ENCODE results near the gene DNAJC7.

The DNAJC7 gene

DNA sequence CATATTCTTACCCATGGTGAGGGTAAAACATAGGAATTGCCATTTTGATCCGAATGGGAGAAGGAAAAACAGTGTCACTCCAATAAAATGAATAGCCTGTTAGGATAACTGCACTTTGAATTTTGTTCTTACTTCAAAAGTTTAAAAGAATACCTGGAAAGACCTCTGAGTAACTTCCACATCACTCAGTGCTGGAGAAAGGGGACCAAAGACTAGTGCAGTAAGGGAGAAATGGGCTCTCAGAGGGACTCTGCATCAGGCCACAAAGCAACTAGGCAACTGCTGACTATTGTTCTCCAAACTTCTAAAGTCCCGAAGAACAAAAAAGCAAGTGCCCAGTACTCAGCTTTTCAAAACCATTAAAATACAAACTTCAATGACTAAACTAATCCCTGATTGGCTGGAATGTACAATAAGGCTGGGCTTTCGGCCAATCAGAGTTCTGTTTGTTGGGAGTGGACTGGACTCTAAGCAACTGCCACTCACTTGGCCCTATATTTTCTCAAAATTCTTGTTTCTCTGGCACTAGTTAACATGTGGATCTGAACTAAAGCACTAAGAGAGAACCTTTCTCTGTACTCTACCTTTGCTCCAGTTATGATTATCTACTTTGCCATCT is 6.2 kb downstream of the DNAJC7 start:
- DNase-seq, result no peak

DNA sequence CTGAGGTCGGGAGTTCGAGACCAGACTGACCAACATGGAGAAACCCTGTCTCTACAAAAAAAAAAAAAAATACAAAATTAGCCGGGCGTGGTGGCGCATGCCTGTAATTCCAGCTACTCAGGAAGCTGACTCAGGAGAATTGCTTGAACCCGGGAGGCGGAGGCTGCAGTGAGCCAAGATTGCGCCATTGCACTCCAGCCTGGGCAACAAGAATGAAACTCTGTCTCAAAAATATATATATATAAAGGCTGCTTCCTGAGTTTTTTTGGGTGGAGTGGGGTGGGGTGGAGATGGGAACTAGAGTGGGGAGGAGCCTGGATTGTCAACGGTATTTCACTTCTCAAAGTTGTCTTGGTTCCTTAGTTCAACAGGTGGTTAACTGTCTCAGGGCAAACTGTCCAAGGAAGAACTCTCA is 7.0 kb downstream of the DNAJC7 start:
- DNase-seq, result peak; percentile 52

- no peak for DNase-seq
Measured at GRCh38 chr17:42009170-42009569, 8.1 kb downstream of the DNAJC7 start.

DNA sequence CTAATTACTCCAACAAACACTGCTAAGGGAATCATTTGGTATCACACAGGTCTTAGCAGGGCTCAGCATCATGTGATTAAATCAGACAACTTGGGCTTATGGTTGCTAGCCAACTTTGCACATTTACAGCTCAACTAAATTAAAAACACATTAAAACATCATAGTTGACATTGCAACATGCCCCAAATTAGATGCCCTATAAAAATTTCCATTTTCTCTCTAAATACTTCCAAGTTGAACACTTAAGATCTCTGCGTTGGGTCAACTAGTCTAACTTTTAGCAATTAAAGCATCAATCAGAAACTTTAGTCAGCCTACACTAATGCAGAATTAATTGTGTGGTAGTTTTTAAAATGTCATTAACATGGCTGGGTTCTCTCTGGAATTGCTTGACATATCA is 12.1 kb downstream of the DNAJC7 start:
- peak; percentile 29 for DNase-seq

GRCh38 chr17:42002792-42003301 is 14.4 kb downstream of the DNAJC7 start:
- peak; percentile 30 for DNase-seq

GRCh38 chr17:42002175-42002791 is 15.0 kb downstream of the DNAJC7 start:
- DNase-seq, result no peak

DNA sequence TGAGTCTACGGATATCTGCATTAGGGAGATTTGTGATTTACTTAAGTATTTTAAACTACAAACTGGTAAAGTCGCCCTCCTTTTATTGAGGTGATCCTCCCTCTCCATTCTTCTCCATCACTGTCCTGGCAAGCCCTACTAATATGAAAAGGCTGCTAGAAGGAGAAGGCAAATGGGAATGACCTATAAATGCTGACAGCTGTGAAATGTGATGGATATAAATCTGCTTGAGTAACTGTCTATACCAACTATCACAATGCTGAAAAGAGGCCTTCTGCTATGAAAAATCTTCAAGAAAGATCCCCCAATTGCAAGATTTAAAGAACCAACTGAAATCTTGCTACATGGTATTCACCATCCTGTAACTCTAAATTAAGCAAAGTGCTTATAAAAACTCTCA is 15.5 kb downstream of the DNAJC7 start:
- DNase-seq, result no peak

- DNase-seq, result no peak
Measured at GRCh38 chr17:42000413-42001133, 16.7 kb downstream of the DNAJC7 start.

DNA sequence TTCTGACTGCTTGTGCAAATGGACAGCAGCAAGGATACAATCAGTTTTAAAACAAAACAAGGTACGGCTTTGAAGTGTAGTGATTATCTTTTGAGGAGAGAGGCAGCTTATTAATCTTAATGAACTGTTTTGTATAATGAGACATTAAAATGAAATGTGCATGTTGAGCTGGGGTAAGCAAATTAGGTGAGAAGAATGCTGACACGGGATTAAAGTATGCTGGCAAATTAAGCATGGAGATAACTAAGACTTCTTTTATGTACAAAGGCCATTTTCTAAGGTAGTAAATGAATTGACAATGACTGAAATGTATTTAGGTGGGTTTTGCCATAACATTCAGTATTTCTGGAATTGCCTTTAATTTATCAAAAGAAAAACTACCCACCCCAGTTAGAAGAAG is 18.7 kb downstream of the DNAJC7 start:
- DNase-seq, result no peak

DNA sequence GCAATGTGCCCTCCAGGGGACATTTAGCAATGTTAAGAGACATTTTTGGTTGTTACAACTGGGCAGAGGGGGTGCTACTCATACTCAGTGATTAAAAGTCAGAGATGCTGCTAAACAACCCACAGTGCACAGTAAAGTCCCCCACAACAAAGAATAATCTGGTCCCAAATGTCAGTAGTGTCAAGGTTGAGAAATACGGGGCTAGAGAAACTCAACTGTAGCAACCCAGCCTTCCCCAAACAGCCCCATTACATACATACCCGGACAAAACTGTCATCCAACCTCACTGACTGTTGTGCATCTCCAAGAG is 20.4 kb downstream of the DNAJC7 start:
- DNase-seq, result no peak

GRCh38 chr17:41992576-41992975 is 24.7 kb downstream of the DNAJC7 start:
- no peak for DNase-seq

GRCh38 chr17:41989702-41990419 is 27.4 kb downstream of the DNAJC7 start:
- no peak for DNase-seq

DNA sequence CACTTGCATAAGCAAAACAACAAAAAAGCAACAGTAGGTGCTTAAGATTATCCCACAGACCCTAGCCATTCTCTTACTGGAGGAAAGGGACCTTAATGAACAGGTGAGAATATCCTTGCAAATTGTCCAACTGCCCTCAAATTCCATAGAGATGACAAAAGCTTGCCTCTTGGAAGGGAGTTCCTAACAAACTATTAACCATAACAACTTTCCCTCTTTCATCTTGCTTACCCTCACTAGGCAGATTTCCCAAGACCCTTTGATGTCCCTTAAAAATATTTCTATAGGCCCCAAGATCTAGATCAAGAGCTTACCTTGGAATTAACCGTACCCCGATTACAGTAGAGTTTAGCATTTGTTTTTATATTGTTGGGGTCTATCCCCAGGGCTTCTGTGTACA is 28.8 kb downstream of the DNAJC7 start:
- no peak for DNase-seq

DNA sequence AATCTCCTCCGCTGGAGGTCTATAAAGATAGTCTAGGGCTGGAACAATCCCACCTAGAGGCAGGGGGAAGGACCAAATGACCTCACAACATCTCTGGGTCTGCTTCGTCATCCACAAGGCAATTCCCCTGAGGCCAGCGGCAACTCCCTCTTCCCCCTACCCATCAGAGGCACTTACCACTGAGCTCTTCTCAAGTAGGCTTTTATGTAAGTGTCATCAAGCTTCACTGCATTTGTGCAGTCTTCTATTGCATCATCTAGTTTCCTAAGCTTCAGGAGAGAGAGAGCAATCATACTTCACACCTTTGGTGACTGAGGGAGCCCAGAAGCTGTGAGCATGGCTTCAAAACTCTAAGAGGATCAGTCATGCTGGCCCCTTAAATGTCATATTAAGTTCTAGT is 29.6 kb downstream of the DNAJC7 start:
- DNase-seq, result no peak

DNA sequence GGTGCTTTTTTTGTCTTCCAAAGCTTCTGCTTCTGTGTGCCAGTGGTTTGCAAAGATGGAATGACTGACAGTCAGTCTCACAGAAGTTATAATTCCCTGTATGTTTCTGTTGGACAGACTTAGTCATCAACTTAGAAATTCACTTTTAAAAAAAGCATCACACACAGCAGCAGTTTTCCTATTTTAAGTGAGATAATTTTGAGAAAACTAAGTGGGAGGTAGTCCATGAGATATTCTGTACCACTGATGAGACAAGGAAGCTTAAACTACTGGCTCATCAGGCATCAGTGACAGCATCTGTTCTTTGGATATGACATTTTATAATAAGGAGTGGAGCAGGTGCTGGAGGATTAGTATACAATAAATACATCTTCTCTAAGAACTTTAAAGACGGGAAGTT is 30.6 kb downstream of the DNAJC7 start:
- no peak for DNase-seq

DNA sequence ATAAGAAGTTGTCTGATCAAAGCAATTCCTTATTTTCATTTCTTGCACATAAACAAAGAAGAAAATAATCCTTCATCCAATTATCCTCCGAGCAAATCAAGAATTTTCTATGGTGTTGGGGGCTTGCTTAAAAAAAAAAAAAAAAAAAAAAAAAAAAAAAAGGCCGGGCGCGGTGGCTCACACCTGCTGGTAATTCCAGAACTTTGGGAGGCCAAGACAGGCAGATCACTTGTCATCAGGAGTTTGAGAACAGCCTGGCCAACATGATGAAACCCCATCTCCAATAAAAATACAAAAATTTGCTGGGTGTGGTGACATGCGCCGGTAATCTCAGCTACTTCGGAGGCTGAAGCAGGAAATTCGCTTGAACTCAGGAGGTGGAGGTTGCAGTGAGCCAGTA is 31.3 kb downstream of the DNAJC7 start:
- no peak for DNase-seq

GRCh38 chr17:41984454-41984853 is 32.8 kb downstream of the DNAJC7 start:
- no peak for DNase-seq

- DNase-seq, result no peak
Measured at GRCh38 chr17:41982026-41982760, 35.0 kb downstream of the DNAJC7 start.

DNA sequence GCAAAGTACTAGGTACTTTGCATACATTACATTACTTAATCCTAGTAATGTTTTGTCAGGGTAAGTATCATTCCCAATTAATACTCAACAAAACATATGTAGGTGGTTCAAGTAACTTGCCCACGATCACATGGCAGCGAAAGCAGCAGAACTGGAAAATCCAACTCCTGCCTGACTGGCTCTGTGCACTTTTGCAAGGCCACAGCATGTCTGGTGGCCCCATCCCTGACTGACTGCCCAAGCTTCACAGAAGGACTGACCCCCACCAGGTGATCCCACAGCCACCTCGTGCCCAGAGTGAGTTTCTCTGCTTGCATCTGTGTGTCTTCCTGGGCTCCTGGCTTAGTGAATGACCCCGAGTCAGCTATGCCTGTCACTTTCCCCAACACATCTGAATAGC is 39.2 kb downstream of the DNAJC7 start:
- DNase-seq, result no peak

DNA sequence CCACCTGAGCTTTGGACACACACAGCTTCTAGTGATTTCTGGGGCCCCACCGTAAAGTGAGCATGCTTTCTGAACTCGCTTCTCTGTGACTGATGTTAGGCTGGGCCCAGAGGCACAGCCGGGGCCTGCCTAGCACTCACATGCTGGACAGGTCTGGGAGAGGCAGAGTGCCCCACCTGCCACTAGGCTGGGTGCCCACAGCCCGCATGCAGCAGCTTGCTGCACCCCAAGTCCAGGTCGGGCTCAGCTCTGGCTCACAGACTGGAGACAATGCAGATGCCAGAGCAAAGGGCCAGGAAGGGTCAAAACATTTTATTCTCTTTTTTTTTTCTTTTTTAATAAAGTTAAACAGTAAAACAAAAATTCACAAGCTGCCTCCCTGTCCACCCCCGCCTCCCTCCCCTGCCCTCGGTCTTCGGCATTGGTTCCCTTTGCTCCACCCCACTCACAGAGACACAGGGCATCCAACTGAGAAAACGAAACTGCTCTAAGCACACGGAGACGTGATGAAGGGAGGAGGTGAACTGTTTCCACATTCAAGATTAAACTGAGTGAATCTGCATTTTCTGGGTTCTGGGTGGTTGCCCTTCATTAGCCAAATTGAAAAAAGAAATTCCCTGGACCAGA is 41.0 kb downstream of the DNAJC7 start:
- no peak for DNase-seq

DNA sequence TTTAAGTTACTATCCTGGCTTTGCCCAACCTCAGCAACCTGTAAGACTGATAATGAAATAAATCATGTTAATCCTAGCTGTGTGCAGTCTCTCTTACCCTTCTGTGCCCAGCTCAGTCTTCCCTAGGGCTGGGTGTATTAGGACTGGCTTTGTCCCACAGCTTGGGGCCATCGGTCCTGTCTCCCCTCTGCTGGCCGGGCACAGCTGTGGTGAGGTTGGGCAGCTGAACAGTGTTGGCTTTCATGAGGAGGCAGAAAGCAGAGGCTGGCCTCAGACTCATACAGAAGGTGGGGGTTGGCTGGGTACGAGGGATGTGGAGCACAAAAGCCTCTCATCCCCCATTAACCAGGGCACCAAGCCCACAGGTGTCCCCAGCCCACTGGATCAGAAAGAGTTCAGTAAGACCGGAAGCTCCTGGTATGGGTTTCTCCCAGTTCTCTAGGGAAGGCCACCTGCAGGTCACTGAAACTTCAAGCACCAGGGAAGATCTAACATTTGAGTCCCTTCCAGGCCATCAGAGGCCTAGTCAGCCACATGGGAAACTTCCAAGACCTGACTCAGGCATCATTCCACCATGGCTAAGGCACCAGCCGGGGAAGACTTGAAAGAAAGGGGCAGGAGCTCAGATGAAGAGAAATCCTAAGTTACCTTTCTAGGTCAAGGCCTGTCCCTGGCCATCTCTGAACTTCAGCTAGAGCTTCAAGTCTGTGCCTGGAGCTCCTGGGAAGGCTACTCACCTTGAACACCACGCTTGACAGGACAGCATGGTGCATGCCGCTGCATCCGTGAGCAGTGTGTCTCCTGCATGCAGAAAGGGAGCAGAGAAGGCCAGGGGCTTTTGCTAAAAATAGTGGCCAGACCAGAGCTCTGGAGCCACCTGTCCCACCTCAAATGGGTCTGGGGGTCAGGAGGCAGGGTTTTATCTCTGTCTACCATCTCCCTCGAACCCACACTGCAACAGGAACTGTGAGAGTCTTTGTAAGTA is 41.8 kb downstream of the DNAJC7 start:
- DNase-seq, result no peak
